ENCODE results near the gene BPIFA2. TPM values are rescaled to one million over a fixed set of nuclear protein-coding genes. Genes with fewer than 3 reads are reported as not detected.

BPIFA2 gene
- total RNA-seq, 4 donors from 2014 or later = not detected

GRCh38 chr20:33130568-33131061 lies 37.3 kb upstream of the BPIFA2 start:
- TF ChIP-seq, protein P1, sequence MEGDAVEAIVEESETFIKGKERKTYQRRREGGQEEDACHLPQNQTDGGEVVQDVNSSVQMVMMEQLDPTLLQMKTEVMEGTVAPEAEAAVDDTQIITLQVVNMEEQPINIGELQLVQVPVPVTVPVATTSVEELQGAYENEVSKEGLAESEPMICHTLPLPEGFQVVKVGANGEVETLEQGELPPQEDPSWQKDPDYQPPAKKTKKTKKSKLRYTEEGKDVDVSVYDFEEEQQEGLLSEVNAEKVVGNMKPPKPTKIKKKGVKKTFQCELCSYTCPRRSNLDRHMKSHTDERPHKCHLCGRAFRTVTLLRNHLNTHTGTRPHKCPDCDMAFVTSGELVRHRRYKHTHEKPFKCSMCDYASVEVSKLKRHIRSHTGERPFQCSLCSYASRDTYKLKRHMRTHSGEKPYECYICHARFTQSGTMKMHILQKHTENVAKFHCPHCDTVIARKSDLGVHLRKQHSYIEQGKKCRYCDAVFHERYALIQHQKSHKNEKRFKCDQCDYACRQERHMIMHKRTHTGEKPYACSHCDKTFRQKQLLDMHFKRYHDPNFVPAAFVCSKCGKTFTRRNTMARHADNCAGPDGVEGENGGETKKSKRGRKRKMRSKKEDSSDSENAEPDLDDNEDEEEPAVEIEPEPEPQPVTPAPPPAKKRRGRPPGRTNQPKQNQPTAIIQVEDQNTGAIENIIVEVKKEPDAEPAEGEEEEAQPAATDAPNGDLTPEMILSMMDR (IDR thresholded peaks at IDR 0.05; ENCODE audit: low read depth) = no peak

DNA sequence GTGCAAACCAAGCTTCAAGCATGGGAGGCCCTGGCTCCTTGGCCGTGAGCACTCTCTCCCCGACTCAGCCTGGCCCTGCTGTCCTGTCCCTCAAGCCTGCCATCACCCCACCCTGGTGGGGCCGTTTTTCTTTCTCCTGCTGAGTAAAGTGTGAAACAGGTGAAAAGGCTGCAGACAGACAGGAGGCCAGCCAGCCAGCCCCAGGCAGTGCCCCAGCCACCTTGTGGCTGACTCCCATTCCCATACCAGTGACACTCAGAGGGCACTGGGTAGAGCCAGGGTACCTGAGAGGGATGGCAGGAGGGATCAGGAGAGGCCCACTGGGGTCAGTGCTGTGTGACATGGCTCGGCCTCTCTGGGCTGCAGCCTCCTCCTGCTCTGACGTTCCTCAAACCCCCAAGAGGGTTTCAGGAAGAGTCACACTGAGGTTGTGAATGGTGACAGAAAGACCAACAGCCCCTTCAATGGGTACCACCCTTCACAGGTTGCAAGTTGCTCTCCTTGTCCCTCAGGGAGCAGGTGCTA lies 35.9 kb upstream of the BPIFA2 start:
- TF ChIP-seq, protein P1 (IDR thresholded peaks at IDR 0.05; ENCODE audit: low read depth) = no peak

DNA sequence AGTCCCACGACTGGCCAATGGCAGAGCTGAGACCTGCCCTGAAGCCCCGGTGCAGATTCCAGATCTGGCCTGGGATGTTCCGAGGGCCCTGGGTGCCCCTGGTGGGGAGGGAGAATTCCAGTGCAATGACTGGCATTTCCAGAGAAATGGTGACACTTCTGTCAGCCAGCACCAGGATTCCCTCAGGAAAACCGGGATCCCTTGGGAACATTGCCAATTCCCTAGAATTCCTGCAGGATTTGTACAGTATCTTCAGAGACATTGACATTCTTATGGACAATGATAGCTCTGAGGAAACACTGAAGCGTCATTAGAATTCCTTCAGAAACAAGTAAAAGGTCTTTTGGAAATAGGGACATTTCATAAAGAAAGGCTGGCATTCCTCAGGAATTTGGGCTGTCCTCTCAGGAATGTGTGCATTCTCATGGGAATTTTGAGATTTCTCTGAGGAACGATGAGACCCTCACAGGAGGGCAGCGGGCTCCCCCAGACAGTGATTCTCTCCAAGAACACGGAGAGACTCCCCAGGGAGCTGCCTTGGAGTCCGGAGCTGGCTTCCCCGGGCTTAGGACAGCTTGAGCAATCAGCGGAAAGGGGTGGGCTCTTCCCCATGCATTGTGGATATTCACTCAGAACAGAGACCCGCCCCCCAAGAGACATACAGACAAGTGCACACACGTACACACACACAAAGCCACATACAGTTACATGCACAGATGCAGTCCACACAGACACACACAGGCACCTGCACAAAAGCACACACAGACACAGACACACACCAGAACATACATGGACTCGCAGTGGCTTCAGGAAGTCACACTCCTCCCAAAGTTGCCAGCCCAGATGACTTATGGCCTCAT lies 35.2 kb upstream of the BPIFA2 start:
- TF ChIP-seq, protein P1 (IDR thresholded peaks at IDR 0.05; ENCODE audit: low read depth) = no peak

DNA sequence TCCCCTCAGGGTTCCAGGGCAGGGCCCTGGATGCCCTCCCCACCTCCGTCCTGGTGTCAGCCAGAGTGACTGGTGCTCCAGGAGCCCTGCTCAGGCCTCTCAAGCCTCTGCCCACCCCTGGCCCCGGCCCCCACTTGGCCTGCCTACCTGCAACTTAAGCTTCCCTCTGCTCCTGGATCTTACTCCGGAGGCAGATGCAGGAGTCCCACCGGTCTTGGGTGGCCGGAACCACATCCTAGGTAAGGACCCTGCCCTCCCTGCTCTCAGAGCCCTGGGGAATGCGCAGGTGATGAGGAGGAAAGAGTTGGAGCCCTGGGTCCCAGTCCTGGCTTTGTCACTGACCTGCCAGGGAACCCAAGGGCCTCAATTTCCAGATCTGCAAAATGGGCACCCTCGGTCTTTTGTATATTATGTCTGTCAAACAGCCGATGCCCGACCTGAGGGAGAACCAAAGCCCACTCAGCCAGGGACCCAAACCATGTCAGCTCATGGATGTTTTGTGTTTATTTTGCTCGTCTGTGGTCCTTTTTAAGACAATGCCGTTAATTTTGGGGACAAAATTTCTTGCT lies 34.5 kb upstream of the BPIFA2 start:
- TF ChIP-seq, protein P1 (IDR thresholded peaks at IDR 0.05; ENCODE audit: low read depth) = no peak

DNA sequence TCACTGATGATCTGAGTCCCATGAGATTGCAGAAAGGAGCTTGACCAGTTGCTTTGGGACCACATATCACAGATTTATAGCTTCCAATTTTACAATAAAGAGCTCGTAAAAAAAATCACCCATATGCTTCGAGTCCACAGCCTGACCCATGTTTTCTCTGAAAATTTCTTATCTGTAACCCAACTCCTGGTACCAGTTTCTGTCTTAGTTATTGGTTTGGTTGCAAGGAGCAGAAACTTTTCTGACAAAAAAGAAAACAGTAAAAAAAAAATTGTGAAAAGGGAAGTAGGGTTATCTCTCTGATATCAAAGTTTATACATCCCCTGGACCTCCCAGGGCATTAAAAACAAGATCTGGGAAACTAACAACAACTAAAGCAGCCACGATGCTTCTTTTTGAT lies 30.8 kb upstream of the BPIFA2 start:
- TF ChIP-seq, protein P1 (IDR thresholded peaks at IDR 0.05; ENCODE audit: low read depth) = no peak

- TF ChIP-seq, protein P1 (IDR thresholded peaks at IDR 0.05; ENCODE audit: low read depth) = no peak
Measured at GRCh38 chr20:33139467-33139866, 28.5 kb upstream of the BPIFA2 start.

DNA sequence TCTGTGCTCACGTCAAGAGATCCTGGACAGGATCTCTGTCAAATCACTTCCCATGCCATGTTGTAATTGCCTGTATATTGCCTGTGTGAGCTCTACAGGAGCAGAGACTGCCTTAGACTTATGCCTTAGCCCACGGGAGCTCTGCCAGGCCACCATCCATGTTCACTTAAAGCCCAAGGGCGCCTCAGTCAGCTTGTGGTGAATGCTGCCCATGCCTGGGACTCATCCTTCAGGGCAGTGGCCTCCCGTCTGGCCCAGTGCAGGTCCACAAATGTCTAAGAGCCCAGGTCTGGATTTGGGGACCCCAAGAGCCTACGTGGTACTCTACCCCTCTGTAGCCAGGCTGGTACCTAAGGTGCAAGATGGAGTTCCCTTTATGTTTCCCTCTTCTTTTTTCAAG lies 22.4 kb upstream of the BPIFA2 start:
- TF ChIP-seq, protein P1 (IDR thresholded peaks at IDR 0.05; ENCODE audit: low read depth) = no peak
